Breast epithelium (tissue), 3 donors: ENCODE measurements around the gene ZBTB12.

ENCODE experiments used
- CTCF ChIP-seq, 3 donors: fragments of 450-650 bp; IDR thresholded peaks; one replicate each; pipeline ENCODE4 v1.5.1; 2016 to 2017; ENCODE audit warnings: antibody characterized with exemption in 3 of 3, mild to moderate bottlenecking in 3 of 3, moderate library complexity in 3 of 3
- POLR2A ChIP-seq: fragments of 450-650 bp; IDR thresholded peaks from one replicate; pipeline ENCODE4 v1.6.1; 2016; ENCODE audit warnings: antibody characterized with exemption, mild to moderate bottlenecking, moderate library complexity

GRCh38 chr6:31881136-31881859 is 20.6 kb downstream of the ZBTB12 start:
- no peak for TF ChIP-seq CTCF (IDR thresholded peaks at IDR 0.05)
- no peak for TF ChIP-seq POLR2A
